ENCODE data around the gene MEPCE. TPM values are rescaled to one million over a fixed set of nuclear protein-coding genes. Genes with fewer than 3 reads are reported as not detected.
A peak's percentile ranks its signal among the peaks of the same experiment; 100 is the strongest.

MEPCE gene
- total RNA-seq, 1 donor from 2014 or later = 23.9 TPM

- DNase-seq = no peak
Observed at GRCh38 chr7:100464791-100465190, 35.2 kb downstream of the MEPCE start.

- no peak for DNase-seq
Observed at GRCh38 chr7:100465299-100465698, 35.7 kb downstream of the MEPCE start.

- peak; percentile 95 for DNase-seq
Observed at GRCh38 chr7:100465702-100466311, 36.2 kb downstream of the MEPCE start.

- no peak for DNase-seq
Observed at GRCh38 chr7:100466653-100467605, 37.3 kb downstream of the MEPCE start.

- peak; percentile 82 for DNase-seq
Observed at GRCh38 chr7:100467638-100468373, 38.2 kb downstream of the MEPCE start.

GRCh38 chr7:100469227-100470044, 39.8 kb downstream of the MEPCE start:
- DNase-seq = peak; percentile 92

- DNase-seq = no peak
Observed at GRCh38 chr7:100471021-100471420, 41.4 kb downstream of the MEPCE start.

GRCh38 chr7:100472121-100472851, 42.7 kb downstream of the MEPCE start:
- no peak for DNase-seq

- no peak for DNase-seq
Observed at GRCh38 chr7:100472854-100473499, 43.3 kb downstream of the MEPCE start.

- DNase-seq = peak; percentile 71
Observed at GRCh38 chr7:100475549-100475948, 45.9 kb downstream of the MEPCE start.

GRCh38 chr7:100476101-100476780, 46.6 kb downstream of the MEPCE start:
- DNase-seq = no peak

GRCh38 chr7:100476903-100477870, 47.6 kb downstream of the MEPCE start:
- peak; percentile 24 for DNase-seq

- DNase-seq = no peak
Observed at GRCh38 chr7:100477871-100478267, 48.2 kb downstream of the MEPCE start.

- DNase-seq = peak; percentile 98
Observed at GRCh38 chr7:100478958-100479660, 49.5 kb downstream of the MEPCE start, which contains the start of gene TSC22D4. Gene TSC22D4 (minus strand): TSS chr7:100479214. CDS start chr7:100478038, 1,176 bp downstream.

- no peak for DNase-seq
Observed at GRCh38 chr7:100481466-100481865, 51.8 kb downstream of the MEPCE start.

GRCh38 chr7:100482728-100483089, 53.1 kb downstream of the MEPCE start:
- DNase-seq = no peak

GRCh38 chr7:100483090-100483721, 53.6 kb downstream of the MEPCE start:
- DNase-seq = peak; percentile 86

Measured in tongue (tissue), 2 donors.